IMR-90 (cell line): ENCODE results near the gene KDM4B.

Source experiments
- BHLHE40 ChIP-seq: fragments of 150-350 bp; IDR thresholded peaks from 2 replicates; pipeline ENCODE4 v1.6.1; 2016; ENCODE audit warnings: mild to moderate bottlenecking, low read depth, low read length
- CEBPB ChIP-seq: IDR thresholded peaks from 2 replicates; pipeline ENCODE4 v1.6.1; 2012; ENCODE audit warnings: low read depth, low read length, improper control_type of control experiment
- CTCF ChIP-seq: conservative IDR thresholded peaks from 2 replicates; pipeline ENCODE4 v1.5.1; 2012; ENCODE audit warnings: mild to moderate bottlenecking, low read depth, low read length, improper control_type of control experiment
- FOS ChIP-seq: fragments of 150-350 bp; IDR thresholded peaks from 2 replicates; pipeline ENCODE4 v1.6.1; 2016; ENCODE audit warnings: low read depth, low read length
- MAZ ChIP-seq: IDR thresholded peaks from 2 replicates; pipeline ENCODE4 v1.6.1; 2012; ENCODE audit warnings: low read depth, mild to moderate bottlenecking, low read length, improper control_type of control experiment, moderate library complexity, borderline replicate concordance
- MXI1 ChIP-seq: IDR thresholded peaks from 2 replicates; pipeline ENCODE4 v1.6.1; 2012; ENCODE audit warnings: low read depth, mild to moderate bottlenecking, low read length, moderate library complexity, borderline replicate concordance
- NFE2L2 ChIP-seq: fragments of 150-350 bp; IDR thresholded peaks from 2 replicates; pipeline ENCODE4 v1.6.1; 2016; ENCODE audit warnings: low read depth, mild to moderate bottlenecking, low read length
- POLR2A ChIP-seq: IDR thresholded peaks from 2 replicates; pipeline ENCODE4 v1.6.1; 2012; ENCODE audit warnings: mild to moderate bottlenecking, low read depth, low read length
- RAD21 ChIP-seq: IDR thresholded peaks from 2 replicates; pipeline ENCODE4 v1.6.1; 2012; ENCODE audit warnings: low read length, improper control_type of control experiment
- RFX5 ChIP-seq: IDR thresholded peaks from 2 replicates; pipeline ENCODE4 v1.8.0; 2012; ENCODE audit warnings: low read depth, mild to moderate bottlenecking, low read length, moderate library complexity
- SMC3 ChIP-seq: fragments of 150-350 bp; IDR thresholded peaks from 2 replicates; pipeline ENCODE4 v1.6.1; 2016; ENCODE audit warnings: low read depth, mild to moderate bottlenecking, antibody characterized with exemption, low read length, moderate library complexity

- TF ChIP-seq CTCF (no peak), MXI1 (no peak), CEBPB (no peak), RAD21 (no peak), NFE2L2 (no peak), POLR2A (no peak), BHLHE40 (no peak), FOS (no peak), MAZ (no peak), RFX5 (no peak), SMC3 (no peak)
These were observed 73.6 kb downstream of the KDM4B start for GRCh38 chr19:5042556-5042955.
